GM21515 (cell line): ENCODE results near the gene MRNIP.

Experiments
- ATAC-seq: cut with Tn5 transposase; IDR thresholded peaks from one replicate; pipeline ENCODE4 v1.9.1; 2021; ENCODE audit not compliant: unreplicated experiment

Gene MRNIP

DNA sequence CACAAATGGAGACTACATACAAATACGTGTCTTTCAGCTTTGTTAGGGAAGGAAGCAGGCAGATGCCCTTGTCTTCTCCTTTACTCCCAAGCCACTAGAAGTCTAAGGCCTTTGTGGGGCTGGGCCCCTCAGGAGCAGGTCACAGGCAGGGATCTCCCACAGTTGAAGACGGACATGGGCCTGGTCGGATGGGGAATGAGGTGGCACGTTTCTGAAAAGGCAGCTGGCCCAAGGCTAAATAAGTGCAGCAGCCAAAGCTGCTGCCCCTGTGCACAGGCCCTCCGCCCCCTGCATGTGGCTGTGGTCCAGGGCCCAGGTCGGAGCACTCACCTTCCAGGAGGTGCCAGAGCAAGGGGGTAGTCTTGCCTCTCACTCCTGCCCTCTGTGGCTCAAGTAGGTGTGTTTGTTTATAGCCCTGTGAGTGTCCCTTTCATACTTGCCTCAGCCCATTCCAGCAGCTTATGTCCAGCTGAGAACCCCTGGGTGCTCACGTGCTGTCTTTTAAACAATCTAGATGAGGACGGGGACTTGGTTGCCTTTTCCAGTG, 36.1 kb downstream of the MRNIP start:
- no peak for ATAC-seq

DNA sequence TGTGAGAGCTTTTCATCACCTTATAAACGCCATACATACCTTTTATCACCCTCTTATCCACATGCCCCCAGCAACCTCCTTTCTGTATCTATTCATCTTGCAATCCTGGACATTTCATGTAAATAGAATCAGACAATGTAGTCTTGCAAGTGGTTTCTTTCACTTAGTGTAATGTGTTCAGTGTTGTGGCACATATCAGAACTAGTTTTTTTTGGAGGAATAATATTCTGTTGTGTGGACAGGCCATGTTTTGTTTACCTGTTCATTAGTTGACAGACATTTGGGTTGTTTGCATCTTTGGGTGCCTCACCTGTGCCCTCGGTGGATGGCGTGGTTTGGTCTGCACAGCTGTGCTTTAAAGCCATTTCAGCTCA, 36.6 kb downstream of the MRNIP start:
- no peak for ATAC-seq

DNA sequence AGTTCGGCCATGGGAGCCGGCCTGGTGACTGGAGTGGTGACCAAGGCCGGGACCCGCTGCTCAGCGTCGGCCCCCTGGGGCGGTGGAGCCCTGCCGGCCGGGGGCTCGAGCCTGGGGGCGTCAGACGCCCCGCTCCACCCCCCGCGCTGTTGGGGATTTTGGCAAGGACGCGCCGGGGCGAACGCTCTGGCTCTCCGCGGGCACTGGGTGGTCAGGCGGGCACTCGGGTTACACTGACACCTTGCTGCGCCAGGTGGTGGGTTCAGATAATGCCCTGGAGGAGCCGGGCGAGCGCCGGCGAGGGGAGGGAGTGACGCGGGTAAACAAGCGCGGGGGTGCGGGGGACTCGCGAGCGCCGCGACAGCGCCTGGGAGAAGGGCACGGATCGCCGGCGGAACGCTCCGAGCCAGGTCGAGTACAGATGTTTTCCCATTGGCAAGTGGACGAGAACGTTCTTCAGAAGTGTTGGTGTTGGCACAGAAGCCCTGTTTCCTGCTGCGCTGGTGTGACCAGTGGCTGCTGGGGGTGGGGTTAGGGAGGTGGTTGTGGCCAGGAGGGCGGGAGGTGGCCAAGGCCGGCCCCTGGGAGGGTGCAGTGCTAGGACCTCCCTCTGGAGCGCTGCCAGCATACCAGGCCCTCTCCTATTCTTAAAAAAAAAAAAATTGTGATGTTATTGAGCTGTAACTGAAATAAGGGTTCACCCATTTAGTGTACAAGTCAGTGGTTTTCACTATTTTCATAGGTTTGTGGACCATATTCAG, 37.1 kb downstream of the MRNIP start:
- peak; percentile 42 for ATAC-seq

DNA sequence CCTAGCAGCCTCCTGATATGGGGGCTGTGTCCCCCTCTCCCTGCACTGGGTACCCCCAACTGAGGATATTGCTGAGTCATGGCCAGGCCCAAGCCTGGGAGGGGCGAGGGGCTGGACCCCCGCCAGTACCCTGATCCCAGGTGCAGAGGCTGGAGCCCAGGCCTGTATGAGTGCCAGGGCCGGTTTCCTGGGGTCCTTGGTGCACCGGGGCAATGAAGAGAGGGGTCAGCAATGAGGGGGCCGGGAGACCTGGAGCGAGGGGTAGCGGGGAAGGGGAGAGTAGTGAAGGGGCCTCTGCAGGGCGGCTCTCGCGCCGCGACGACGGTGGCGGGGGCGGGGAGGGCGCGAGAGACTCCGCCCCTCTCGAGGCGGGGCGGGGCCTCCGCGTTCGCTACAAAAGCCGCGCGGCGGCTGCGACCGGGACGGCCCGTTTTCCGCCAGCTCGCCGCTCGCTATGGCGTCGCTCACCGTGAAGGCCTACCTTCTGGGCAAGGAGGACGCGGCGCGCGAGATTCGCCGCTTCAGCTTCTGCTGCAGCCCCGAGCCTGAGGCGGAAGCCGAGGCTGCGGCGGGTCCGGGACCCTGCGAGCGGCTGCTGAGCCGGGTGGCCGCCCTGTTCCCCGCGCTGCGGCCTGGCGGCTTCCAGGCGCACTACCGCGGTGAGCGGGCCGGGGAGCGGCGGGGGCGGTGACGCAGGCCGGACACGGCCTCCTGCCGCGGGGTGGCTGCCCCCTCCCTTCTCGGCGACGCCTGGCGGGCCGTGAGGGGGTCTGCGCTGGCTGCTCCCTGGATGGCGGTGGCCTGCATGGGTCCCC, 37.9 kb downstream of the MRNIP start, which contains the start of gene SQSTM1:
TSS of gene SQSTM1 (plus strand) at position 423 of the 815 bp plus-strand sequence. CDS start at position 455, 32 bp downstream.
- peak; percentile 43 for ATAC-seq

DNA sequence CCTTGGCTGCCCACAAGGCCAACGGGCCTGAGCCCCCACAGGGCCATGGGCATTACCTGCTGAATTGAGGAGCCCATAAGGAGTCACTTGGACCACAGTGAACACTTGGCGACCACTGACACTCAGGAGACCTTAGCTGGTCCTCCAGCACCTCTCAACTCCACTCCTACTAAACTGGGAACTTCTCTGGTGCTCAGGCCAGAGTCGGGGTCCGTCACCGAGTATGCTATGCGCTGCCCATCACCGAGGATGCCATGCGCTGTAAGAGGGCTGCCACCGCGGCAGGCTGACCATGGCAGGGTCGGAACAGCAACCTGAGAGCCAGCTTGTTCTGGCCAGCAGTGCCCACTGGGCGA, 38.5 kb downstream of the MRNIP start:
- no peak for ATAC-seq

GRCh38 chr5:179819296-179820126, 39.1 kb downstream of the MRNIP start:
- no peak for ATAC-seq

DNA sequence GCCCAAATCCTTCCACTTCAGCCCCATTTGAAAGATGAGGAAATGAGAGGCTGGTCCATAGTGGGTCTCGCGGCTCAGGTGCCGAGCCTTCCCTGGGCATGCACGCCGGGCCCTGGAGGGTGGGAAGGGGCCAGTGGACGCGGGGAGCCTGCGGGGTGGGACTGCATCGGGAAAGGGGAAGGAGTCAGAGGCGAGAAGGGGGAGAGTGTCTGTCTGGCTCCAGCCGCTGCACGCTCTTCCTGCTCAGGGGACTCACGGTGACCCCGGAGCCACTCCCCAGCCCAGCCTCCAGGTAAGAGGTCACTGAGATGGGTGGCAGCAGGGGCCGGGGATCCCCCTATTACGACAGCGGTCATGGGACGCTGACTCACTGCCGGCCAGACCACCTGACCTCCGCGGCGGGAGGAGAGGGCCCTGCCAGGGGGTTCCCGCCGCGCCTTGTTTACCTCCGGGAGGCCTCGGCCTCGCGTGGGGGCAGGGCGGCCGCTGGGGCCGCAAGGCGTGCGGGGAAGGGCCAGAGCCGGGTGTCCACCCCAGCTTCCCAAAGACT, 39.8 kb downstream of the MRNIP start:
- ATAC-seq = peak; percentile 61

DNA sequence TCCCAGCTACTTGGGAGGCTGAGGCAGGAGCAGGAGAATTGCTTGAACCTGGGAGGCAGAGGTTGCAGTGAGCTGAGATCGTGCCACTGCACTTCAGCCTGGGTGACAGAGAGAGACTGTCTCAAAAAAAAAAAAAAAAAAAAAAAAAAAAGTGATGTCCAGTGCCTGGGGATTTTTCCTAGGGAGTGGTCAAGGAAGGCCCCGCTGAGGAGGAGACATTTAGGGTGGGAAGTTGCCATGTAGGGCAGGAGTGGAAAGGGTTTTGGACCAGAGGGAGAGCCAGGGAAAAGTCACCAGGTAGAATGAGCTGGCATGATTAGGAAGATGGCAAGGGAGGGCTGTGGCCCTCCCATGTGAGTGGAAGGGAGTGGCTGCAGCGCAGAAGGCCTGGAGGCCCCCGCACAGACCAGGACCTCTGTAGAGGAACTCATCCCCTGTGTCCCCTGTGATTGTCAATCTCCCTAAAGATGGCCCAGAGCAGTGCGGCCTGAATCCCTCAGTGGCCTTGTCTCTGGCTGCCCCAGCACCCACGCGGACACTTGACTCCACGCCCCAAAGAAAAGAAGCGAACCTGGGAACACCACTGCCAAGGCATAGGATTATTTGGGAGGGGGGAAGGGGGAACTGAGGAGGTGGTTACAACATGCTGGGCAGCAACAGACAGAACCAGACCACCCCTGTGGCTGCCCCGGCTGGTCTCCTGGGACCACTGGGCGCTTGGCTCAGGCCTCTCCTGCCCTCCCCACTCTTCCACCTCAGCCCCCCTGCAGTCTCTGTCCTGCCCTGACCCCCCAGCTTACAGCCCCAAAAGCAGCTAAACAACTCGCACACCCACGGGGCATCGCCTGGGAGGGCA, 40.5 kb downstream of the MRNIP start:
- no peak for ATAC-seq

DNA sequence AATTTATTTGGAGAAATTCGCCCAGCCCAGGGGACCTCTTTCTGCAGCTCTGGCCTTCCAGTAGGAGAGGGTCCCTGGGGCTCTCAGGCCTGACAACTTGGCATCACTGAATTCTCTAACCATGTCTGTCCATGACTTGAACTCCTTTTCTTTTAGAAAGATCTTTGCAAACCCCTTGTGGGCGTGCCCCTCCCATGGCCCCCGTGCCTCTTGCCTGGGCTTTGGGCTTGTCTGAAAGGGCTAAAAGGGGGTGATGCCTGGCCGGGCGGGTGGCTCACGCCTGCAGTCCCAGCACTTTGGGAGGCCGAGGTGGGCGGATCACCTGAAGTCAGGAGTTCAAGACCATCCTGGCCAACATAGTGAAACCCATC, 41.2 kb downstream of the MRNIP start:
- ATAC-seq = no peak

GRCh38 chr5:179816796-179817469, 41.7 kb downstream of the MRNIP start:
- ATAC-seq = no peak

GRCh38 chr5:179816401-179816795, 42.2 kb downstream of the MRNIP start:
- ATAC-seq = no peak

DNA sequence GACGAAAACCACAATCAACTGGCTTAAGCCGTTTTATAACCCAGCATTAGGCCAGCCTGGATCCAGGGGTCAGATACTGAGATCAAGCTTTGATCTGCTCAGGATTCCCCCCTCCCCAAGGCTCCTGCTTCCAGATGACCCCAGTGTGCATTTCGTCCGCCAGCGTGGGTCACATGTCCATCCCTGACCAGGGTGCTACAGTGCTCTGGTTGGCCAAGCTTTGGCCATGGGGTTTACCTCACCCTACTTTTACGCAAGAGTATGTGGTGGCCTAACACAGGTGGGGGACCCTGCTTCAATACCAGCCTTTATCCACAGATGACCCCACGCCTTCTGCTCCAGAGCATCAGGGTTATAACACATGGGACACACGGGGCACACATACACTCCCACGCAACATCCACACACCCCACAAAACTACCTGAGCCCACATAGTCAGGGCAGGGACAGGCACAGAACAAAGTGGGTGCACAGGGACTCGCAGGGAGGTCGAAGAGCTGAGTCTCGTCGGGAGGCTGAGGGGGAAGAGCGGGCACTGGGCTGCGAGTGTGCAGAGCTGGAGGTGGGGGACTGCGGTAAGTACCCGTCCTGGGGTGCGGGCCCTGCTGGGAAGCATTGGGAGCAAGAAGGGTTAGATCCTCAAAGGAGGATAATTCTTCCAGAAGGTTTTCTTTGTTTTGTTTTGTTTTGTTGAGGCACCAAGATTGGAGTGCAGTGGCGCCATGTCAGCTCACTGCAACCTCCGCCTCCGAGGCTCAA, 42.9 kb downstream of the MRNIP start:
- ATAC-seq = no peak

GRCh38 chr5:179814090-179814489, 44.5 kb downstream of the MRNIP start:
- ATAC-seq = no peak

DNA sequence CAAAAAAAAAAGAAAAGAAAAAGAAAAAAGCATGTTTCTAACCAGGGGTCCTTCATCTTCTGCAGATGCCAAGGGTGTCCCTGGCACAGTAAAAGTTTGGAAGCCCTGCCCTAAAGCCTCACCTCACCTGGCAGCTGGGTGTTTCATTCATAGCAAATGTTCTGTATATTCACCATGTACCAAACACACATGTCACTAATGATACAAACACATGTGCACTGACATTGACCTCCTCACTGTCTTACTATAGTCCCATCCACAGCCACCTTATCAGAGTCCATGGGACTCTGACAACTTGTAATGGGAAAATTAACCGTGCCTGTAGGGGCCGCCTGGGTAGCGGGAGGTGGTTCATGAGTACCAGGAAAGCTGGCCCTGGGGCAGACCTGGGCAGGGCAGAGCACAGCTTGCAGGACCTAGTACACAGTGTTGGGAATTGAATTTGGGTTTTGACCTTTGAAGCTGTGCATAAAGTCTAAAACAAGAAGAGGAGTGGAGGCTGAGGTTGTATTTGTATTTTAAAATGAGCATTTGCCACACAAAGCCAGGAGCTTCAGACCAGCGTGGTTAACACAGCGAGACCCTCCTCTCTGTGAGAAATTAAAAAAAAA, 45.5 kb downstream of the MRNIP start:
- no peak for ATAC-seq

DNA sequence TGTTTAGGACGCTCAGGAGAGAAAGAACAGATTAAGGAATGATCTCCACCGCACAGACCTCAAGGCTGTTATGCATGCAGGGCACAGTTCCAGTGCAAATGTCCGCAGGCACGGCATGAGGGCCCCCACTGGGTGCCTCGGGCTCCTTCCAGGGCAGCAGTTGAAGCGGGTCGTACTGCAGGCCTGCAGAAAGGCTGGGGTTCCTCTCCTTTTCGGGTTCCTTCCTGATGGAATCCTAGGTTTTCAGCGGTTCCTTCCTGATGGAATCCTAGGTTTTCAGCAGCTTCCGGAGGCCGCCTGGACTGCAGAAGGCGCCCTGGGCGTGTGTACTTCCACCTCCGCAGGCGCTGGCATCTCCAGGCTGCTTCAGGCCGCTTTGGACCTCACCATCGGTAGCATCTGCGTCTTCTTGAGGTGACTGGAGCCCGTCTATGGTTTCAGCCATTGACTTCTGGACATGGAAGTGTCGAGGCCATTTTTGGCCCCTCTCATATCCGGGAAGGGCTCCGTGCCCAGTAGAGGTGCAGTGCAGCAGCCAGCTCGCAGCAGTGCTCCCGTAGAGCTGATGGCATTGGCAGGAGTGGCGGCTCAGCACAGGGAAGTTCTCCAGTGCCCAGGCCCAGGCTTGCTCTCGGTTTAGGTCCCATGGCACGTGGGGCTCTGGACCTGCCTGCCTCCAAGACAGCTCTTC, 46.3 kb downstream of the MRNIP start:
- no peak for ATAC-seq

DNA sequence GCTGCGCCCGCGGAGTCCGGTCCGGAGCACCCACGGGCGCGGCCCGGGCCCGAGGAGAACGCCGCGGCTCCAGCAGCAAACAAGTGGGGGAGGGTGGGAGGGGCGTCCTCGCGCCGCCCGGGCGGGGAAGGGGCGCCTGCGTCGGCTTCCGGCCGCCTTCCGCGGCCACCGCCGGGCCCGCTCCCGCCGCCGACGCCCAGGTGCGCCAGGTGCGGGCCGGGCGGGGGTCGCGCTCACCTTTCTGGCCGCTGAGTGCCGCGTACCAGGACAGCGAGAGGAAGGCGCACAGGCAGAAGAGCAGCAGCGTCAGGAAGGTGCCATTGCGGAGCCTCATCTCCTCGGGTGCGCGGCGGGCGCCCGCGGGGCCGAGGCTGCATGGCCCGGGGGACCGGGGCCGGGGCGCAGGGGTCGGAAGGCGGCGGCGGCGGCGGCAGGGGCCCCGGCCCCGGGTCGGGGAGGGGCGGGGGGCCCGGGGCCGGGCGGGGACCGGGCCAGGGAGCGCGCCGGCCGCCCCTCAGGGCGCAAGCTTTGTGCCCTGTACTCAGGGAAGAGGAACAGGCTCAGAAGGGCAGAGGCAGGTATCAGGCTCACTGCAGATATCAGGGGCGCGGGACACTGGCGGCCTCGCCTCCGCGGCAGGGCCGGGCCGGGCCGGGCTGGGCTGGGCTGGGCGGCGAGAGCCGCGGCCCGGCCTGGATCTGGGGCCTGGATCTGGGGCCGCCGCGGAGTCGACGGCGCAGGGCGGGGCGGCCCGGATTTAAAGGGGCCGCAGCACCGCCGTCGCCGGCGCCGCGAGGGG, 52.2 kb downstream of the MRNIP start, which contains the start of gene MGAT4B:
TSS of gene MGAT4B (minus strand) at position 617 of the 799 bp plus-strand sequence. CDS start at position 334, 283 bp downstream.
- peak; percentile 65 for ATAC-seq
